Astrocyte (in vitro differentiated cells and primary cell): ENCODE data around the gene METTL15. TPM values are rescaled to one million over a fixed set of nuclear protein-coding genes. Genes with fewer than 3 reads are reported as not detected.

Source experiments
- DNase-seq: peaks from one replicate; pipeline ENCODE4 v3.0.0-alpha.2; 2010; ENCODE audit warnings: low read depth
- FAIRE-seq: peaks from 2 replicates; lab custom pipeline; 2011; peaks lifted over from hg19 to GRCh38; lab: Jason Lieb, UNC
- H2AFZ ChIP-seq: 2 replicates; pipeline ENCODE4 v1.6.0; 2012; ENCODE audit warnings: low read depth, low read length, inconsistent platforms
- H3K27ac ChIP-seq: 2 replicates; pipeline ENCODE4 v1.5.1; 2011; ENCODE audit warnings: low read depth, low read length, inconsistent platforms
- H3K27me3 ChIP-seq: 2 replicates; pipeline ENCODE4 v1.6.0; 2011; ENCODE audit warnings: low read length, inconsistent platforms; ENCODE audit not compliant: insufficient read depth
- H3K36me3 ChIP-seq: 2 replicates; pipeline ENCODE4 v1.5.1; 2011; ENCODE audit warnings: low read length, inconsistent platforms; ENCODE audit not compliant: insufficient read depth
- H3K4me1 ChIP-seq: 2 replicates; pipeline ENCODE4 v1.5.1; 2011; ENCODE audit warnings: low read length, inconsistent platforms; ENCODE audit not compliant: insufficient read depth
- H3K4me2 ChIP-seq: 2 replicates; pipeline ENCODE4 v1.6.0; 2012; ENCODE audit warnings: low read length, inconsistent platforms
- H3K4me3 ChIP-seq: 2 replicates; pipeline ENCODE4 v1.5.1; 2011; ENCODE audit warnings: low read depth, mild to moderate bottlenecking, low read length, inconsistent platforms; ENCODE audit not compliant: insufficient read depth
- H3K79me2 ChIP-seq: 2 replicates; pipeline ENCODE4 v1.6.0; 2012; ENCODE audit warnings: mild to moderate bottlenecking, low read length, inconsistent platforms; ENCODE audit not compliant: insufficient read depth
- H3K9ac ChIP-seq: 2 replicates; pipeline ENCODE4 v1.6.0; 2012; ENCODE audit warnings: mild to moderate bottlenecking, low read length, inconsistent platforms
- H3K9me3 ChIP-seq: 2 replicates; pipeline ENCODE4 v1.5.1; 2012; ENCODE audit warnings: low read depth, mild to moderate bottlenecking, low read length, inconsistent platforms; ENCODE audit not compliant: insufficient read depth
- H4K20me1 ChIP-seq: 2 replicates; pipeline ENCODE4 v1.6.0; 2012; ENCODE audit warnings: low read length, inconsistent platforms; ENCODE audit not compliant: insufficient read depth
- H3K27ac Mint-ChIP-seq: one replicate; pipeline ENCODE4 v1.8.0; 2021; ENCODE audit warnings: mild to moderate bottlenecking, mixed read lengths; ENCODE audit not compliant: unreplicated experiment
- H3K27me3 Mint-ChIP-seq: one replicate; pipeline ENCODE4 v1.8.0; 2021; ENCODE audit warnings: low read depth, mixed read lengths; ENCODE audit not compliant: unreplicated experiment
- H3K36me3 Mint-ChIP-seq: one replicate; pipeline ENCODE4 v1.8.0; 2021; ENCODE audit warnings: low read depth, mixed read lengths; ENCODE audit not compliant: unreplicated experiment
- H3K4me1 Mint-ChIP-seq: one replicate; pipeline ENCODE4 v1.8.0; 2021; ENCODE audit warnings: low read depth, mixed read lengths; ENCODE audit not compliant: unreplicated experiment
- H3K4me3 Mint-ChIP-seq: one replicate; pipeline ENCODE4 v1.8.0; 2021; ENCODE audit warnings: mild to moderate bottlenecking, moderate library complexity, mixed read lengths; ENCODE audit not compliant: unreplicated experiment
- H3K9me3 Mint-ChIP-seq: one replicate; pipeline ENCODE4 v1.8.0; 2021; ENCODE audit warnings: mild to moderate bottlenecking, mixed read lengths; ENCODE audit not compliant: unreplicated experiment
- CTCF ChIP-seq: IDR thresholded peaks from 2 replicates; pipeline ENCODE4 v1.5.1; 2011; ENCODE audit warnings: low read depth, mild to moderate bottlenecking, inconsistent platforms, low read length, moderate library complexity; ENCODE audit not compliant: insufficient read depth
- EZH2 ChIP-seq: IDR thresholded peaks from 2 replicates; pipeline ENCODE4 v1.6.1; 2012; ENCODE audit warnings: mild to moderate bottlenecking, low read length, inconsistent platforms; ENCODE audit not compliant: insufficient read depth
- total RNA-seq: library from RNA; stranded (reverse); gene quantifications from 2 replicates; pipeline ENCODE4 v1.2.1, GENCODE V29; 2021

METTL15 gene
- total RNA-seq, 1 donor from 2014 or later, result 10.8 TPM

GRCh38 chr11:28337701-28338100 lies 229.5 kb downstream of the METTL15 start:
- H3K9ac ChIP-seq, result no peak overlapping the region
- FAIRE-seq (peak; percentile 23), DNase-seq (no peak)
- Mint-ChIP-seq H3K27ac (no peak overlapping the region), H3K27me3 (no peaks in the 10 kb centered on the region), H3K4me3 (no peak overlapping the region), H3K9me3 (no peaks in the 10 kb centered on the region), H3K36me3 (no peaks in the 10 kb centered on the region), H3K4me1 (peaks cover 9% of the 10 kb centered on the region)
- no peaks in the 10 kb centered on the region for H3K79me2 ChIP-seq
- no peaks in the 10 kb centered on the region for H3K4me1 ChIP-seq
- peaks cover 4% of the 10 kb centered on the region for H3K9me3 ChIP-seq
- H4K20me1 ChIP-seq, result no peaks in the 10 kb centered on the region
- H3K4me3 ChIP-seq, result no peak overlapping the region
- TF ChIP-seq CTCF (no peak), EZH2 (no peak)
- no peak overlapping the region for H3K27ac ChIP-seq
- no peaks in the 10 kb centered on the region for H3K27me3 ChIP-seq
- H2AFZ ChIP-seq, result no peak overlapping the region
- H3K4me2 ChIP-seq, result no peak overlapping the region
- H3K36me3 ChIP-seq, result no peaks in the 10 kb centered on the region

GRCh38 chr11:28338371-28338770 lies 230.2 kb downstream of the METTL15 start:
- Histone ChIP-seq H3K4me3 (no peak overlapping the region), H3K36me3 (no peaks in the 10 kb centered on the region), H3K4me2 (no peak overlapping the region), H3K79me2 (no peaks in the 10 kb centered on the region), H3K27ac (no peak overlapping the region), H3K4me1 (peaks cover 3% of the 10 kb centered on the region), H3K9ac (no peak overlapping the region), H3K9me3 (peaks cover 4% of the 10 kb centered on the region), H4K20me1 (no peaks in the 10 kb centered on the region), H2AFZ (no peak overlapping the region), H3K27me3 (no peaks in the 10 kb centered on the region)
- Mint-ChIP-seq H3K27me3 (no peaks in the 10 kb centered on the region), H3K27ac (no peak overlapping the region), H3K4me3 (no peak overlapping the region), H3K36me3 (no peaks in the 10 kb centered on the region), H3K9me3 (no peaks in the 10 kb centered on the region), H3K4me1 (peaks cover 13% of the 10 kb centered on the region)
- DNase-seq, result no peak
- no peak for TF ChIP-seq CTCF
- TF ChIP-seq EZH2, result no peak
- no peak for FAIRE-seq

- peaks cover 4% of the 10 kb centered on the region for H3K9me3 ChIP-seq
- no peak overlapping the region for H3K4me2 ChIP-seq
- no peak for DNase-seq
- Mint-ChIP-seq H3K9me3 (no peaks in the 10 kb centered on the region), H3K27me3 (no peaks in the 10 kb centered on the region), H3K36me3 (no peaks in the 10 kb centered on the region), H3K27ac (no peak overlapping the region), H3K4me3 (no peak overlapping the region), H3K4me1 (peaks cover 18% of the 10 kb centered on the region)
- no peaks in the 10 kb centered on the region for H3K27me3 ChIP-seq
- TF ChIP-seq CTCF (no peak), EZH2 (no peak)
- H4K20me1 ChIP-seq, result no peaks in the 10 kb centered on the region
- H3K36me3 ChIP-seq, result no peaks in the 10 kb centered on the region
- peaks cover 8% of the 10 kb centered on the region for H3K4me1 ChIP-seq
- no peak overlapping the region for H3K27ac ChIP-seq
- no peak overlapping the region for H3K9ac ChIP-seq
- no peak overlapping the region for H2AFZ ChIP-seq
- H3K79me2 ChIP-seq, result no peaks in the 10 kb centered on the region
- no peak for FAIRE-seq
- H3K4me3 ChIP-seq, result no peak overlapping the region
These were observed 231.3 kb downstream of the METTL15 start for GRCh38 chr11:28339488-28339887.
